Spleen (tissue), 11 donors: ENCODE results near the gene TAF10. TPM values are rescaled to one million over a fixed set of nuclear protein-coding genes. Genes with fewer than 3 reads are reported as not detected.

Experiments
- DNase-seq: peaks from one replicate; pipeline ENCODE4 v3.0.0-alpha.2; 2020
- H3K27ac ChIP-seq, 8 donors: fragments of 200-600 bp; sonication (generic) in 7 of 8; 1 replicate in 4 of 8; 2 replicates in 4 of 8; pipeline versions ENCODE4 v1.5.0 to v1.8.0; 2016 to 2021; ENCODE audit warnings: inconsistent platforms in 4 of 8, mild to moderate bottlenecking in 4 of 8, moderate library complexity in 1 of 8
- H3K27me3 ChIP-seq, 7 donors: fragments of 200-600 bp; sonication (generic) in 6 of 7; replicated peaks in 1 of 7; 1 replicate in 4 of 7; 2 replicates in 3 of 7; pipeline versions ENCODE4 v1.5.0 to v1.8.0; 2016 to 2021; ENCODE audit warnings: inconsistent platforms in 3 of 7, mild to moderate bottlenecking in 1 of 7
- H3K36me3 ChIP-seq, 6 donors: fragments of 200-600 bp; sonication (generic) in 5 of 6; 1 replicate in 4 of 6; 2 replicates in 2 of 6; pipeline versions ENCODE4 v1.5.0 to v1.8.0; 2016 to 2021; ENCODE audit warnings: inconsistent platforms in 2 of 6
- H3K4me1 ChIP-seq, 6 donors: fragments of 200-600 bp; sonication (generic) in 5 of 6; 1 replicate in 3 of 6; 2 replicates in 3 of 6; pipeline versions ENCODE4 v1.5.0 to v1.8.0; 2016 to 2021; ENCODE audit warnings: inconsistent platforms in 3 of 6
- H3K4me3 ChIP-seq, 8 donors: fragments of 200-600 bp; sonication (generic) in 7 of 8; 1 replicate in 4 of 8; 2 replicates in 4 of 8; pipeline versions ENCODE4 v1.5.0 to v1.8.0; 2016 to 2021; ENCODE audit warnings: inconsistent platforms in 4 of 8, mild to moderate bottlenecking in 4 of 8, moderate library complexity in 2 of 8
- H3K9me3 ChIP-seq, 8 donors: fragments of 200-600 bp; sonication (generic) in 7 of 8; 1 replicate in 4 of 8; 2 replicates in 4 of 8; pipeline versions ENCODE4 v1.5.0 to v1.8.0; 2016 to 2021; ENCODE audit warnings: inconsistent platforms in 4 of 8
- POLR2A ChIP-seq, 3 donors: fragments of 450-650 bp; IDR thresholded peaks; one replicate each; pipeline ENCODE4 v1.5.1; 2017; ENCODE audit warnings: antibody characterized with exemption in 3 of 3, mild to moderate bottlenecking in 1 of 3
- POLR2AphosphoS5 ChIP-seq, 3 donors: sonication (generic); formaldehyde crosslinking; IDR thresholded peaks; one replicate each; pipeline ENCODE4 v1.5.1; 2017; ENCODE audit warnings: antibody characterized with exemption in 3 of 3
- WGBS, 5 donors: extraction: QIAGEN DNeasy Blood & Tissue Kit in 3 of 5; methylation state at CpG; one replicate each; pipeline versions ENCODE4 v1.1.5 to v1.1.7; 2013 to 2018; 5-methylcytosine and 5-hydroxymethylcytosine counted together
- intact Hi-C: fragments of 100-400 bp; cut with DNase I; formaldehyde crosslinking; loops from one replicate; pipeline ENCODE4 v1.15.0; 2023; ENCODE audit warnings: low total_unique reads
- polyA plus RNA-seq, 3 donors: library from polyadenylated mRNA; stranded (reverse); fragments of 200-250 nt; gene quantifications; one replicate each; pipeline ENCODE4 v1.2.1, GENCODE V29; 2013
- total RNA-seq, 7 donors: library from RNA; depleted of rRNA in 3 of 7; stranded (reverse); fragments of >200 nt in 3 of 7; fragmentation: NEBNext Ultra II Directional in 4 of 7; extraction: Animal tissue kit (Norgen Biotek cat#: 25700) in 4 of 7; gene quantifications; one replicate each; pipeline versions ENCODE4 v1.1.0 to v1.2.1, GENCODE V29; 2016 to 2021
- TF ChIP-seq, protein P1 (sequence below), 11 experiments: fragments of 200-600 bp in 7 of 11; fragments of 450-650 bp in 4 of 11; sonication (generic) in 4 of 11; IDR thresholded peaks in 8 of 11; conservative IDR thresholded peaks in 3 of 11; 1 replicate in 7 of 11; 2 replicates in 4 of 11; pipeline versions ENCODE4 v1.4.0 to v1.8.0; 2016 to 2021; ENCODE audit warnings: antibody characterized with exemption in 11 of 11, inconsistent platforms in 4 of 11, mild to moderate bottlenecking in 1 of 11
- donor health status: healthy with polysubstance abuse.
- donor health status: DM: no; HTN: no; CAD: no; lungs with moderate emphysema.
- donor health status: DM: no; HTN: no; CAD: no.
- donor health status: Bipolar disorder and iron deficiency.
- donor health status: healthy.
- donor health status: DM: no; HTN: no; CAD: no.
- donor health status: DM: yes; HTN: yes; CAD: no.

TAF10 gene
- total and polyA plus RNA-seq, 10 donors: 103 to 159 (median 144) TPM

GRCh38 chr11:6617315-6617781 is 5.3 kb upstream of the TAF10 start:
- DNase-seq: peak; percentile 75
- Histone ChIP-seq H3K4me1 (peaks cover 29 to 94% (median 47%) of the 10 kb centered on the region in 6 donors), H3K27me3 (no peaks in the 10 kb centered on the region), H3K36me3 (peaks cover 0 to 39% (median 29%) of the 10 kb centered on the region in 6 donors), H3K4me3 (peak overlapping the region; percentile 66 to 95 (median 76)), H3K9me3 (no peaks in the 10 kb centered on the region), H3K27ac (peak overlapping the region; percentile 91 to 98 (median 94))
- 41 to 65% (median 52%) methylated on average over 5 of the region's 5 CpGs for WGBS, 5 donors
- no peak for TF ChIP-seq POLR2AphosphoS5 (IDR thresholded peaks at IDR 0.05)
- TF ChIP-seq, protein P1, sequence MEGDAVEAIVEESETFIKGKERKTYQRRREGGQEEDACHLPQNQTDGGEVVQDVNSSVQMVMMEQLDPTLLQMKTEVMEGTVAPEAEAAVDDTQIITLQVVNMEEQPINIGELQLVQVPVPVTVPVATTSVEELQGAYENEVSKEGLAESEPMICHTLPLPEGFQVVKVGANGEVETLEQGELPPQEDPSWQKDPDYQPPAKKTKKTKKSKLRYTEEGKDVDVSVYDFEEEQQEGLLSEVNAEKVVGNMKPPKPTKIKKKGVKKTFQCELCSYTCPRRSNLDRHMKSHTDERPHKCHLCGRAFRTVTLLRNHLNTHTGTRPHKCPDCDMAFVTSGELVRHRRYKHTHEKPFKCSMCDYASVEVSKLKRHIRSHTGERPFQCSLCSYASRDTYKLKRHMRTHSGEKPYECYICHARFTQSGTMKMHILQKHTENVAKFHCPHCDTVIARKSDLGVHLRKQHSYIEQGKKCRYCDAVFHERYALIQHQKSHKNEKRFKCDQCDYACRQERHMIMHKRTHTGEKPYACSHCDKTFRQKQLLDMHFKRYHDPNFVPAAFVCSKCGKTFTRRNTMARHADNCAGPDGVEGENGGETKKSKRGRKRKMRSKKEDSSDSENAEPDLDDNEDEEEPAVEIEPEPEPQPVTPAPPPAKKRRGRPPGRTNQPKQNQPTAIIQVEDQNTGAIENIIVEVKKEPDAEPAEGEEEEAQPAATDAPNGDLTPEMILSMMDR (IDR thresholded peaks at IDR 0.05 in 8 of 11, conservative IDR thresholded peaks at IDR 0.05 in 3 of 11): no peak
- no peak for TF ChIP-seq POLR2A (IDR thresholded peaks at IDR 0.05)
- intact Hi-C loops: no loop called here

- peak overlapping the region in 6 of 8 donors; percentile 30 to 98 (median 94) for H3K27ac ChIP-seq
- intact Hi-C loops: no loop called here
- H3K9me3 ChIP-seq: no peaks in the 10 kb centered on the region
- 83 to 97% (median 92%) methylated on average over 13 to 14 of the region's 14 CpGs for WGBS, 5 donors
- peaks cover 29 to 88% (median 48%) of the 10 kb centered on the region in 6 donors for H3K4me1 ChIP-seq
- TF ChIP-seq, protein P1 (IDR thresholded peaks at IDR 0.05 in 8 of 11, conservative IDR thresholded peaks at IDR 0.05 in 3 of 11): no peak
- TF ChIP-seq POLR2A (IDR thresholded peaks at IDR 0.05) (no peak), POLR2AphosphoS5 (IDR thresholded peaks at IDR 0.05) (no peak)
- peaks cover 0 to 39% (median 29%) of the 10 kb centered on the region in 6 donors for H3K36me3 ChIP-seq
- H3K4me3 ChIP-seq: peak overlapping the region in 2 of 8 donors; percentile 76 to 95
- no peaks in the 10 kb centered on the region for H3K27me3 ChIP-seq
- peak; percentile 75 for DNase-seq
Observed at GRCh38 chr11:6616596-6617250, 4.7 kb upstream of the TAF10 start.

DNA sequence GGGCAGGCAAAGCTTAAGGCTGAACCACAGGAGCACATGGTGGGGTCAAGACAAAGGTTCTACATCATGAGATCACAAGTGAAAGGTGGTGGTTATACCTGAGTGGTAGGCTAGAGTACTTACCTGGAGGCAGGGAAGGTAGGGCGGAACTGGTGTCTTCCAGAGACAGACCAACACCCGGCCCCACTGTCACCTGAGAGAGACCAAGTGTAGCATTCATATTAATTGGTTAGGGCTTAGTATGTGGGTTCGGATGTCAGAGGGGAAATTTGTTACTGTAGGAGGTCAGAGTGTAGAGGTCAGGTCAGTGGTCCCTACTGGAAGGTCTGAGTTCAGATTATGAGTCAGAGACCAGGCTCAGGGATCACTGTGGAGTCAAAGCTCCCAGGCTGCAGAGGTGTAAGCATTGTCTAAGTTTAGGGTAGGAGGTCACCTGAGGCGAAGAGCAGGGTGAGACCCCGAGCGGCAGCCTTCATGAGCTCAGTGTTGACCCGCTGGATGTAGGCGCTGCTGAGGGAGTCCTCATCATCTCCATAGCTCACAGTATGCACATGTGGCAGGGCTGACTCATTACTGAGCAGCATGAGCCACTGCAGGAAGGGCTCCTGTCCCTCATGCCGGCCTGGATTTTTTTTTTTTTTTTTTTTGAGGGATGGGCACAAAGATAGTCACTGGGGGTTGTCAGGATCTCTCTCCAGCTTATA is 4.0 kb upstream of the TAF10 start:
- no peak for TF ChIP-seq POLR2A (IDR thresholded peaks at IDR 0.05)
- TF ChIP-seq POLR2AphosphoS5 (IDR thresholded peaks at IDR 0.05): no peak
- TF ChIP-seq, protein P1 (IDR thresholded peaks at IDR 0.05 in 8 of 11, conservative IDR thresholded peaks at IDR 0.05 in 3 of 11): no peak
- peak; percentile 58 for DNase-seq
- Histone ChIP-seq H3K27ac (peak overlapping the region in 2 of 8 donors; percentile 94 to 96), H3K4me1 (peaks cover 34 to 88% (median 53%) of the 10 kb centered on the region in 6 donors), H3K36me3 (peaks cover 0 to 44% (median 30%) of the 10 kb centered on the region in 6 donors), H3K4me3 (no peak overlapping the region), H3K9me3 (no peaks in the 10 kb centered on the region), H3K27me3 (no peaks in the 10 kb centered on the region)
- 91 to 99% (median 95%) methylated on average over 9 of the region's 9 CpGs for WGBS, 5 donors
- intact Hi-C loops: no loop called here

DNA sequence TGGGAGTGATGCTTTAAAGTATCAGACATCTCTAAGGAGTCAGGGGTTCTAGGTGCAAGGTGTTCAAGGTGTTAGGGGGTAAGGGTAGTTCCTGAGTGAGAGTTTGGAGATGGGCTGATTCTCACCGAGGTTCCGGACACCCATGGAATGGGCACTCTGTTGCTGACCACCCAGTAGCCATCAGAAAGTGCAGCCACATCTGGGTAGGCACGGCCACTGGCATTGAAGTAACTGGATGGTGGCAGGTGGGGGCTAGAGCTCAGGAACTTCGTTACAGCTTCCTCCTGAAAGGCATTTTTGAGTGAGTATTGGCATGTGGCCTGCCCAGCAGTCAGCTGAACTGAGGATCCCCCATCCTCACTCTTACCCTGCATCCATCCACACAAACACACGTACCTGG is 3.0 kb upstream of the TAF10 start:
- no peaks in the 10 kb centered on the region for H3K27me3 ChIP-seq
- H3K27ac ChIP-seq: peak overlapping the region in 2 of 8 donors; percentile 7 to 99
- DNase-seq: no peak
- no peak overlapping the region for H3K4me3 ChIP-seq
- peaks cover 5 to 53% (median 40%) of the 10 kb centered on the region in 6 donors for H3K36me3 ChIP-seq
- H3K4me1 ChIP-seq: peaks cover 40 to 88% (median 62%) of the 10 kb centered on the region in 6 donors
- intact Hi-C loops: no loop called here
- no peaks in the 10 kb centered on the region for H3K9me3 ChIP-seq
- no peak for TF ChIP-seq POLR2A (IDR thresholded peaks at IDR 0.05)
- TF ChIP-seq POLR2AphosphoS5 (IDR thresholded peaks at IDR 0.05): no peak
- TF ChIP-seq, protein P1 (IDR thresholded peaks at IDR 0.05 in 8 of 11, conservative IDR thresholded peaks at IDR 0.05 in 3 of 11): no peak
- WGBS, 5 donors: 91 to 99% (median 96%) methylated on average over 5 of the region's 5 CpGs
